Stomach smooth muscle (tissue), 2 donors: Measurements from ENCODE around the gene TBCK.
"Not testable (repeated sequence)": the region's sequence is repeated elsewhere in the genome, so short reads cannot be mapped to it uniquely, and the experiment has no call there.

Experiments
- H3K27ac ChIP-seq: one replicate; pipeline ENCODE4 v1.7.0; 2013; ENCODE audit warnings: mild to moderate bottlenecking, low read length, inconsistent platforms
- H3K27me3 ChIP-seq, 2 donors: one replicate each; pipeline ENCODE4 v1.7.0; 2013; ENCODE audit warnings: low read length in 2 of 2; ENCODE audit not compliant: insufficient read depth in 2 of 2, control insufficient read depth in 1 of 2
- H3K36me3 ChIP-seq, 2 donors: one replicate each; pipeline ENCODE4 v1.7.0; 2013; ENCODE audit warnings: low read length in 2 of 2; ENCODE audit not compliant: control insufficient read depth in 2 of 2, insufficient read depth in 2 of 2
- H3K4me1 ChIP-seq: one replicate; pipeline ENCODE4 v1.7.0; 2013; ENCODE audit warnings: low read length; ENCODE audit not compliant: control insufficient read depth, insufficient read depth
- H3K4me3 ChIP-seq, 2 donors: one replicate each; pipeline ENCODE4 v1.7.0; 2013; ENCODE audit warnings: low read length in 2 of 2
- H3K9ac ChIP-seq, 2 donors: one replicate each; pipeline ENCODE4 v1.7.0; 2013; ENCODE audit warnings: low read length in 2 of 2, mild to moderate bottlenecking in 1 of 2
- H3K9me3 ChIP-seq, 2 donors: one replicate each; pipeline ENCODE4 v1.7.0; 2013; ENCODE audit warnings: low read length in 2 of 2; ENCODE audit not compliant: control insufficient read depth in 2 of 2
- donor health status: healthy.
- donor health status: Pancreatic carcinoma.

TBCK gene

GRCh38 chr4:106323119-106323518 lies 7.1 kb upstream of the TBCK start:
- peaks cover 2 to 14% of the 10 kb centered on the region in 2 donors for H3K36me3 ChIP-seq
- H3K4me1 ChIP-seq: no peaks in the 10 kb centered on the region
- H3K9me3 ChIP-seq: no peaks in the 10 kb centered on the region
- no peaks in the 10 kb centered on the region for H3K27me3 ChIP-seq
- H3K4me3 ChIP-seq: no peak overlapping the region
- H3K9ac ChIP-seq: no peak overlapping the region
- no peak overlapping the region for H3K27ac ChIP-seq

GRCh38 chr4:106321814-106322213 lies 5.8 kb upstream of the TBCK start:
- H3K4me3 ChIP-seq, H3K27me3 ChIP-seq, H3K36me3 ChIP-seq, H3K9ac ChIP-seq, H3K27ac ChIP-seq, H3K4me1 ChIP-seq, H3K9me3 ChIP-seq: not testable (repeated sequence)

GRCh38 chr4:106321168-106321567 lies 5.2 kb upstream of the TBCK start:
- not testable (repeated sequence) for H3K9me3 ChIP-seq, H3K36me3 ChIP-seq, H3K9ac ChIP-seq, H3K4me3 ChIP-seq, H3K27me3 ChIP-seq, H3K27ac ChIP-seq, H3K4me1 ChIP-seq

GRCh38 chr4:106320235-106320634 lies 4.2 kb upstream of the TBCK start:
- Histone ChIP-seq H3K9ac (no peak overlapping the region), H3K4me3 (no peak overlapping the region), H3K27me3 (no peaks in the 10 kb centered on the region), H3K36me3 (no peaks in the 10 kb centered on the region), H3K27ac (no peak overlapping the region), H3K4me1 (peaks cover 2% of the 10 kb centered on the region), H3K9me3 (no peaks in the 10 kb centered on the region)

- Histone ChIP-seq H3K4me3 (no peak overlapping the region), H3K9ac (no peak overlapping the region), H3K36me3 (no peaks in the 10 kb centered on the region), H3K27ac (no peak overlapping the region), H3K4me1 (peaks cover 5% of the 10 kb centered on the region), H3K9me3 (no peaks in the 10 kb centered on the region), H3K27me3 (no peaks in the 10 kb centered on the region)
Measured at GRCh38 chr4:106318511-106318910, 2.5 kb upstream of the TBCK start.

GRCh38 chr4:106317815-106318214 lies 1.8 kb upstream of the TBCK start:
- H3K27ac ChIP-seq: no peak overlapping the region
- H3K36me3 ChIP-seq: no peaks in the 10 kb centered on the region
- H3K4me3 ChIP-seq: peak overlapping the region in 1 of 2 donors; percentile 98
- no peak overlapping the region for H3K9ac ChIP-seq
- H3K27me3 ChIP-seq: no peaks in the 10 kb centered on the region
- peaks cover 5% of the 10 kb centered on the region for H3K4me1 ChIP-seq
- no peaks in the 10 kb centered on the region for H3K9me3 ChIP-seq

GRCh38 chr4:106316773-106317409 lies 882 bp upstream of the TBCK start:
- Histone ChIP-seq H3K9ac (peak overlapping the region; percentile 97 to 99), H3K9me3 (no peaks in the 10 kb centered on the region), H3K27me3 (no peaks in the 10 kb centered on the region), H3K4me3 (peak overlapping the region; percentile 97 to 98), H3K4me1 (peaks cover 5% of the 10 kb centered on the region), H3K36me3 (no peaks in the 10 kb centered on the region), H3K27ac (peak overlapping the region; percentile 94)

- Histone ChIP-seq H3K4me3 (peak overlapping the region; percentile 97 to 98), H3K4me1 (peaks cover 5% of the 10 kb centered on the region), H3K36me3 (no peaks in the 10 kb centered on the region), H3K9ac (peak overlapping the region; percentile 97 to 99), H3K27me3 (no peaks in the 10 kb centered on the region), H3K27ac (peak overlapping the region; percentile 94), H3K9me3 (no peaks in the 10 kb centered on the region)
Measured at GRCh38 chr4:106315476-106315967, 487 bp downstream of the TBCK start.

GRCh38 chr4:106314960-106315359 lies 1.0 kb downstream of the TBCK start:
- H3K9me3 ChIP-seq: no peaks in the 10 kb centered on the region
- H3K4me1 ChIP-seq: peaks cover 5% of the 10 kb centered on the region
- H3K36me3 ChIP-seq: no peaks in the 10 kb centered on the region
- no peaks in the 10 kb centered on the region for H3K27me3 ChIP-seq
- peak overlapping the region; percentile 97 to 98 for H3K4me3 ChIP-seq
- no peak overlapping the region for H3K27ac ChIP-seq
- H3K9ac ChIP-seq: peak overlapping the region in 1 of 2 donors; percentile 99

- Histone ChIP-seq H3K4me3 (no peak overlapping the region), H3K27me3 (no peaks in the 10 kb centered on the region), H3K4me1 (peaks cover 5% of the 10 kb centered on the region), H3K9me3 (no peaks in the 10 kb centered on the region), H3K9ac (no peak overlapping the region), H3K27ac (no peak overlapping the region), H3K36me3 (no peaks in the 10 kb centered on the region)
Measured at GRCh38 chr4:106312997-106313522, 2.9 kb downstream of the TBCK start.

GRCh38 chr4:106312377-106312776 lies 3.6 kb downstream of the TBCK start:
- H3K36me3 ChIP-seq: no peaks in the 10 kb centered on the region
- no peaks in the 10 kb centered on the region for H3K9me3 ChIP-seq
- H3K4me1 ChIP-seq: peaks cover 5% of the 10 kb centered on the region
- H3K4me3 ChIP-seq: no peak overlapping the region
- H3K9ac ChIP-seq: no peak overlapping the region
- H3K27me3 ChIP-seq: no peaks in the 10 kb centered on the region
- no peak overlapping the region for H3K27ac ChIP-seq
